Nephron progenitor cell (in vitro differentiated cells): ENCODE measurements around the gene NOTCH3.

ENCODE experiments used
- DNase-seq: peaks from one replicate; pipeline ENCODE4 v3.0.0; 2021
- H3K27ac Mint-ChIP-seq: 2 replicates; pipeline ENCODE4 v1.8.0; 2021; ENCODE audit warnings: mild to moderate bottlenecking, moderate library complexity, mixed read lengths
- H3K27me3 Mint-ChIP-seq: 2 replicates; pipeline ENCODE4 v1.8.0; 2021; ENCODE audit warnings: mild to moderate bottlenecking, low read depth, mixed read lengths; ENCODE audit not compliant: poor library complexity
- H3K36me3 Mint-ChIP-seq: 2 replicates; pipeline ENCODE4 v1.8.0; 2021; ENCODE audit warnings: low read depth, mixed read lengths
- H3K4me1 Mint-ChIP-seq: 2 replicates; pipeline ENCODE4 v1.8.0; 2021; ENCODE audit warnings: mixed read lengths
- H3K4me3 Mint-ChIP-seq: 2 replicates; pipeline ENCODE4 v1.8.0; 2021; ENCODE audit warnings: mild to moderate bottlenecking, moderate library complexity, mixed read lengths
- H3K9me3 Mint-ChIP-seq: 2 replicates; pipeline ENCODE4 v1.8.0; 2021; ENCODE audit warnings: mild to moderate bottlenecking, moderate library complexity, mixed read lengths
- TF ChIP-seq, protein P1 (sequence below): fragments of 200-600 bp; sonication (generic); IDR thresholded peaks from 2 replicates; pipeline ENCODE4 v1.5.0; 2021; ENCODE audit warnings: antibody characterized with exemption

The NOTCH3 gene

DNA sequence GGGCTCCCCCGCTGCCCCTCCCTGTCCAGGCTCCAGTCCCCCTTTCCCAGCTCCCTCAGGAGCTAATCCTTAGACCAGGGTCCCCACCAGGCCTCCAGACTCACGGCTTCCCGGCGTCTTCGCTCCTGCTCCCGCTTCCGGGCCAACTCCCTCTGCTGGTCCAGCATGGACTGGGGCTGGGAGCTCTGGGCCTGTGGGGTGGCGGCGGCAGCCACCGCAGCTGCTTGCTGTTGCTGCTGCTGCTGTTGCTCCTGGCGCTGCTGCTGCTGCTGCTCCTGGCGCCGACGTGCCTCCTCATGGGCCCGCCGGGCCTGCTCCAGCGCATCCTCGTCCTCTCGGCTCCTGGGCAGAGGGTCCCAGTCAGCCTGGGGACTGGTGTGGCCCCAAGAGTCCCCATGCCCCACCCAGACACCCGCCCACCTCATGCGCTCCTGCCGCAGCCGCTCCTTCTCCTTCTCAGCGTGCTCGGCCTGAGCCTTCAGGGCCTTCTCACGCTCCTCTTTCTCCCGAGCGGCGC lies 37.9 kb upstream of the NOTCH3 start:
- peaks cover 44% of the 10 kb centered on the region for H3K36me3 Mint-ChIP-seq
- peaks cover 26% of the 10 kb centered on the region for H3K4me1 Mint-ChIP-seq
- peaks cover 7% of the 10 kb centered on the region for H3K27me3 Mint-ChIP-seq
- no peak for DNase-seq
- H3K9me3 Mint-ChIP-seq, result no peaks in the 10 kb centered on the region
- no peak overlapping the region for H3K27ac Mint-ChIP-seq
- TF ChIP-seq, protein P1, sequence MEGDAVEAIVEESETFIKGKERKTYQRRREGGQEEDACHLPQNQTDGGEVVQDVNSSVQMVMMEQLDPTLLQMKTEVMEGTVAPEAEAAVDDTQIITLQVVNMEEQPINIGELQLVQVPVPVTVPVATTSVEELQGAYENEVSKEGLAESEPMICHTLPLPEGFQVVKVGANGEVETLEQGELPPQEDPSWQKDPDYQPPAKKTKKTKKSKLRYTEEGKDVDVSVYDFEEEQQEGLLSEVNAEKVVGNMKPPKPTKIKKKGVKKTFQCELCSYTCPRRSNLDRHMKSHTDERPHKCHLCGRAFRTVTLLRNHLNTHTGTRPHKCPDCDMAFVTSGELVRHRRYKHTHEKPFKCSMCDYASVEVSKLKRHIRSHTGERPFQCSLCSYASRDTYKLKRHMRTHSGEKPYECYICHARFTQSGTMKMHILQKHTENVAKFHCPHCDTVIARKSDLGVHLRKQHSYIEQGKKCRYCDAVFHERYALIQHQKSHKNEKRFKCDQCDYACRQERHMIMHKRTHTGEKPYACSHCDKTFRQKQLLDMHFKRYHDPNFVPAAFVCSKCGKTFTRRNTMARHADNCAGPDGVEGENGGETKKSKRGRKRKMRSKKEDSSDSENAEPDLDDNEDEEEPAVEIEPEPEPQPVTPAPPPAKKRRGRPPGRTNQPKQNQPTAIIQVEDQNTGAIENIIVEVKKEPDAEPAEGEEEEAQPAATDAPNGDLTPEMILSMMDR, result no peak
- no peak overlapping the region for H3K4me3 Mint-ChIP-seq

DNA sequence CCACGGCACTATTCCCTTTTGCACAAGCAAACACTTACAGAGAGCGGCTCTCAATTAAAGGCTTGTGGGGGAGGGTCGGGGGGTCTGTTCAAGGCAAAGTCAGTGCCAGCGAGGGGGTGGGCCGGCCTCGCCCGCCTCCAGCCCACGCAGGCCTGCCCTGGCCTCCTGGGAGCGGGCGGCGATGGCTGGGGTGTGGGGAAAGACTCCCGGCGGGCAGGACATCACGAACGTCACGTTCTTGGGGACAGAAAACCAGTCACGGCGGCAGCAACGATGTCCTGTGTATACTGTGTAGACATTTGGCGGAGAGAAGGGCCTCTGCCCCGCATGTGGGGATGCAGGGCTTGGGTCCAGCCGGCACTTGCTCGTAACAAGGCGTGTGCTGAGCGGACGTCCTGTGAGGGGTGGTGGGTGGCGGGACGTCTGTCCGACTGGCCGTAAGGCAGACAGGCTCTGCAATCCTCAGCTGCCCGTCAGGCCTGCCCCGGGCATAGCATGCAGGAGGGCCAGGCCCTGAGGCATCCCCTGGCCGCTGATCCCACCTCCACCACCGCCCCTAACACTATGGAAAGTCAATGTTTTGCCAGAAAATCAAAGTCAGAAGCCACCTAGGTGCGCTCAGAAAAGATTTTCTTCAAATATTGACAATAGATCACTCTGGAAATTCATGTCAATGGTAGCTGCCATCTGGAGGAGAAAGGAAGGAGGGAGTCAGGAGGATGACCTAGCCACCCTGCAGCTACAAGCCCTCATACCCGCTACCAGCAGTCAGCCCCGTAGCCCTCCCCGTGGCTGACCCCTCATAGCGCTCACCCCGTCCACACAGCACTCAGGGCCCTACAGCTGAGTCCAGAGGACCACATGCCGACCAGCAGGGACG lies 37.2 kb upstream of the NOTCH3 start:
- DNase-seq, result no peak
- peaks cover 23% of the 10 kb centered on the region for H3K4me1 Mint-ChIP-seq
- TF ChIP-seq, protein P1, result no peak
- H3K27ac Mint-ChIP-seq, result no peak overlapping the region
- no peak overlapping the region for H3K4me3 Mint-ChIP-seq
- no peaks in the 10 kb centered on the region for H3K9me3 Mint-ChIP-seq
- peaks cover 40% of the 10 kb centered on the region for H3K36me3 Mint-ChIP-seq
- peaks cover 13% of the 10 kb centered on the region for H3K27me3 Mint-ChIP-seq

DNA sequence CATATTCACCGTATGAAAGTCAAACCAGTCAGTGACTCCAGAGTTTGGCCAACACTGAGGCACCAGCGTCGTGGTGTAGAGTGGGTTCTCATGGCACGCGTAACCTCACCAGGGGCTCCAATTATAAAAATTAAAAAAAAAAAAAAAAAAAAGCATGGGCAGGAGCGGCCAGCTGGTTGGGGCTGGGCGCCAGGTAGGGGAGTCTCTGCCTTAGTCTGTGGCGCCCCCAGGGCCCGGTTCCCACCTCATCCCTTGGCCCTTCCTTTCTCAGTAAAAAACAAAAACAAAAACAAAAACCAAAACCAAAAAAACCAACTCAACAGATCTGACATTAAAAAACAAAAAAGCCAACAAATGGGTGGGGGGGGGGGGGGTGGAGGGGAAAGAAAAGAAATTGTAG lies 36.1 kb upstream of the NOTCH3 start:
- H3K27me3 Mint-ChIP-seq, result peaks cover 22% of the 10 kb centered on the region
- peaks cover 23% of the 10 kb centered on the region for H3K4me1 Mint-ChIP-seq
- H3K36me3 Mint-ChIP-seq, result peaks cover 37% of the 10 kb centered on the region
- no peak for DNase-seq
- peak overlapping the region; percentile 50 for H3K27ac Mint-ChIP-seq
- H3K9me3 Mint-ChIP-seq, result no peaks in the 10 kb centered on the region
- H3K4me3 Mint-ChIP-seq, result no peak overlapping the region
- TF ChIP-seq, protein P1, result no peak

DNA sequence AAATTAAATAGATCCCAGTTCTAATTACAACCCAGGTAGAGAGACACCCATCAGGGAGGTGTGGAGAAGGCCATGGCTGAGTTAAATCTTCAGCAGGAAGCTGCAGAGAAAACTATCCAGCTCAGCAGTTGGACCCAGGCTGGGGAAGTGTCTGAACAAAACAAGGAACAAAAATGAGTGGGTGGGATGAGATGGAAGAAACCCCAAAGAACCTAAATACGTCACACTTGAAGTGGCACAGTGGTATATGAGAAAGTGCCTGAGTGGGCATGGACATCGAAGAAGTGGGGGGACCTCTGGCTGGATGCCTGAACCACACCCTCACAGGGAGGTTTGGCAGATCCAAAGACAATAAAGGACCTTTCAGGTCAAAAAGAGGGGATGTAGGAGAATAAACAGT lies 35.0 kb upstream of the NOTCH3 start:
- Mint-ChIP-seq H3K27me3 (peaks cover 33% of the 10 kb centered on the region), H3K27ac (peak overlapping the region; percentile 1), H3K4me3 (no peak overlapping the region), H3K9me3 (no peaks in the 10 kb centered on the region), H3K36me3 (peaks cover 29% of the 10 kb centered on the region), H3K4me1 (peaks cover 23% of the 10 kb centered on the region)
- TF ChIP-seq, protein P1, result no peak
- no peak for DNase-seq

DNA sequence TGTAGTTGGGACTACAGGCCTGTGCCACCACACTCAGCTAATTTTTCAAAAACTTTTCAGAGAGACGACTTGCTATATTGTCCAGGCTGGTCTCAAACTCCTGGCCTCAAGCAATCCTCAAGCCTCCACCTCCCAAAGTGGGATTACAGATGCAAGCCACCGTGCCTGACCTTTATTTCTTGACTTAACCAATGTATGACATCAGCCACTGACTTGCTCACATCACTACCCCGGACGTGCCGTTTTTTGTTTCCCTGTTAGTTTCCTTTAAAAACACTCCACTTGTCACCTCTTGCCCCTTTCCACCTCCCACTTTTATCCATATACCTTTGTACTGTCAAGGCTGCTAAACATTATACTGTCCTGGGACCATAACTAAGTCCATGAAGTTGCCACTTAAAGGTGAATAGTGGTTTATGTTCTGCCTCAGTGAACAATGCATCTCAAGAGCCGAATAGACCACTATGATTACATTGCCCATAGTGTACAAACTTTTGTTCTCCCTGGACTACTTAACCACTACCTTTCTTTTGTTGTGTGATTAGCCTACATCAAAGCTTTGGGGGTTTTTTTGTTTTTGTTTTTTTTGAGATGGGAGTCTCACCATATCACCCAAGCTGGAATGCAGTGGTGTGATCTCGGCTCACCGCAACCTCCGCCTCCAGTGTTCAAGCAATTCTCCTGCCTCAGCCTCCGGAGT lies 33.8 kb upstream of the NOTCH3 start:
- H3K9me3 Mint-ChIP-seq, result no peaks in the 10 kb centered on the region
- peak overlapping the region; percentile 44 for H3K4me3 Mint-ChIP-seq
- peak overlapping the region; percentile 26 for H3K27ac Mint-ChIP-seq
- peaks cover 23% of the 10 kb centered on the region for H3K4me1 Mint-ChIP-seq
- TF ChIP-seq, protein P1, result no peak
- peaks cover 28% of the 10 kb centered on the region for H3K36me3 Mint-ChIP-seq
- DNase-seq, result no peak
- peaks cover 42% of the 10 kb centered on the region for H3K27me3 Mint-ChIP-seq
